ENCODE measurements around the gene DLL3.

The DLL3 gene

DNA sequence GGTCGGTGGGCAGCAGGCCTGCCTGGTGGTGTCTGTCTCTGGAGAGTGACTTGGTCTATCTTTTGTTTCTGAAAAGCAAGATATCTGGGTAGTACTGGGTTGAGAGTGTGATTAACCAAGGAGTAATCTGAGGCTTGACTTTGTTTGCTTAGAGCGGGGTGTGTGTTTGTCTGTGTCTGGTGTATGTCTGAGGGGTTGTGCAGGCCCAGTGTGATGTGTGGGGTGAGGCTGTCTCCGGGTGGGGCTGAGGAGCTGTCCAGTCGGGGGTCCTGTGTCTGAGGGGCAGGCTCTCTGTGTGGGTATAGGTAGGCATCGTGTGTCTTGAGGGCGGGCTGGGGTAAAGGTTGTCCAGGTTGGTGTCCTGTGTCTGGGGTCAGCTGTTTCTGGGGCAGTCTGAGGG lies 29.2 kb upstream of the DLL3 start:
- no peak overlapping the region for H3K4me3 ChIP-seq (replicated peaks in 1 of 2; ENCODE audit: low read depth in 2 of 2, low read length in 2 of 2)
- TF ChIP-seq, protein P1, sequence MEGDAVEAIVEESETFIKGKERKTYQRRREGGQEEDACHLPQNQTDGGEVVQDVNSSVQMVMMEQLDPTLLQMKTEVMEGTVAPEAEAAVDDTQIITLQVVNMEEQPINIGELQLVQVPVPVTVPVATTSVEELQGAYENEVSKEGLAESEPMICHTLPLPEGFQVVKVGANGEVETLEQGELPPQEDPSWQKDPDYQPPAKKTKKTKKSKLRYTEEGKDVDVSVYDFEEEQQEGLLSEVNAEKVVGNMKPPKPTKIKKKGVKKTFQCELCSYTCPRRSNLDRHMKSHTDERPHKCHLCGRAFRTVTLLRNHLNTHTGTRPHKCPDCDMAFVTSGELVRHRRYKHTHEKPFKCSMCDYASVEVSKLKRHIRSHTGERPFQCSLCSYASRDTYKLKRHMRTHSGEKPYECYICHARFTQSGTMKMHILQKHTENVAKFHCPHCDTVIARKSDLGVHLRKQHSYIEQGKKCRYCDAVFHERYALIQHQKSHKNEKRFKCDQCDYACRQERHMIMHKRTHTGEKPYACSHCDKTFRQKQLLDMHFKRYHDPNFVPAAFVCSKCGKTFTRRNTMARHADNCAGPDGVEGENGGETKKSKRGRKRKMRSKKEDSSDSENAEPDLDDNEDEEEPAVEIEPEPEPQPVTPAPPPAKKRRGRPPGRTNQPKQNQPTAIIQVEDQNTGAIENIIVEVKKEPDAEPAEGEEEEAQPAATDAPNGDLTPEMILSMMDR (IDR thresholded peaks at IDR 0.05; ENCODE audit: low read depth, low read length), result no peak
- DNase-seq (ENCODE audit: low read depth in 2 of 2), result no peak

DNA sequence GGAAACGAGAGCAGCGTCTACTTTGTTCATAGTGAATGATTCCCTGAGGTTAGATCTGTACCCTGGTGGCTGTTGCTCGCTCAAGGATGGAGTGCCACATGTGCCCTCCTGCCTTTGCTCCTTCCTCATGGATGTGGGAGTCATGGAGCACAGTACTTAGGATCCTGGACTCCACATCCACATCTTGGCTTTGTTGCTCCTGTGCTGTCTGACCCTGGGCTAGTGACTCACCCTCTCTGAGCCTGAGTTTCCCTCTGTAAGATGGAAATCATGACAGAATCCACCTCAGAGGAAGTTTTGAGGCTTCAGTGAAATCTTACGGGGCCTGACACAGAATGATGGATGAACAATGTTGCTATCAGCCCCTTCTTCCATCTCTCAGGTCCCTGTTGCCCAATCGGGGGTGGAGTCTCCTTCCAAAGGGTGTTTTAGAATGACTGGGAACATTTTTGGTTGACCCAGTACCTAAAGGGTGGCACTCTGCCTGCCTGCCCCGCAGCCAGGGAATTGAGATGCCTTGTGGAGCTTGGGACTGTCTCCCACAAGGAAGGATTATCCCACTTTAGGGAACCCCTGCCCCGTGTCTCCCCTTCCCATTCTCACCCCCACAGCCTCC lies 27.9 kb upstream of the DLL3 start:
- peak in 1 of 2 donors; percentile 11 for DNase-seq (ENCODE audit: low read depth in 2 of 2)
- TF ChIP-seq, protein P1 (IDR thresholded peaks at IDR 0.05; ENCODE audit: low read depth, low read length), result no peak
- H3K4me3 ChIP-seq (replicated peaks in 1 of 2; ENCODE audit: low read depth in 2 of 2, low read length in 2 of 2), result no peak overlapping the region

DNA sequence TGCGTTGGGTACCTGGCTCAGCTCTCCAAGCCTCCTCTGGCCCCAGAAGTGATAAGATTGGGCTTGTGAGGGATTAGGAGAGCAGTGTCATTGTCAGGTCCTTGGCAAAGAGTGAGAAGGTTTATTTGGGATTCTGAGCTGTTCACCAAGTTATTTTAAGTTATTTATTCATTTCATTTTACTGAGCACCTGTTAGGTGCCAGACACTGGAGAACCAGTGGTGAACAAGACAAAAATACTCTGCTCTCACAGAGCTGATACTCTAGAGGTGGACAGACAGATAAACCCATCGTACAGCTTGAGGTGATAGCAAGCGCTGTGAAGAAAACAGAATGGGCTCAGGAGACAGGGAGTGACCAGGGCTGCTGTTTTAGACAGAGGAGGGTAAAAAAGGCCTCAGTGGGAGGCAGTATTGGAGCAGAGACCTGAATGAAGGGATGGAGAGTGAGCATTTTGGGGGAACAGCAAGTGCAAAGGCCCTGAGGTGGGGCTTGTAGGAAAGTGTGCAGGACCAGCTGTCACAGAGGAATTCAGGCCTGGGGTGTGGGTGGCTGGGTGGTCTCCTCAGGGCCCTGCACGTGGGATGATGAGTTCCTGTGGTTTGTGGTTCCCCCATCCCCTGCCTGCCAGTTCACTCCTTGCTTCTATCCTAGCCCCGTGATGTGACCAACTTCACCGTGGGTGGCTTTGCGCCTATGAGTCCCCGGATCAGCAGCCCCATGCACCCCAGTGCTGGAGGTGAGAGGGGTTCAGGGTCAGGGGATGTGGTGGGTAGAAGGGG lies 26.8 kb upstream of the DLL3 start:
- DNase-seq (ENCODE audit: low read depth in 2 of 2), result no peak
- TF ChIP-seq, protein P1 (IDR thresholded peaks at IDR 0.05; ENCODE audit: low read depth, low read length), result no peak
- no peak overlapping the region for H3K4me3 ChIP-seq (replicated peaks in 1 of 2; ENCODE audit: low read depth in 2 of 2, low read length in 2 of 2)

DNA sequence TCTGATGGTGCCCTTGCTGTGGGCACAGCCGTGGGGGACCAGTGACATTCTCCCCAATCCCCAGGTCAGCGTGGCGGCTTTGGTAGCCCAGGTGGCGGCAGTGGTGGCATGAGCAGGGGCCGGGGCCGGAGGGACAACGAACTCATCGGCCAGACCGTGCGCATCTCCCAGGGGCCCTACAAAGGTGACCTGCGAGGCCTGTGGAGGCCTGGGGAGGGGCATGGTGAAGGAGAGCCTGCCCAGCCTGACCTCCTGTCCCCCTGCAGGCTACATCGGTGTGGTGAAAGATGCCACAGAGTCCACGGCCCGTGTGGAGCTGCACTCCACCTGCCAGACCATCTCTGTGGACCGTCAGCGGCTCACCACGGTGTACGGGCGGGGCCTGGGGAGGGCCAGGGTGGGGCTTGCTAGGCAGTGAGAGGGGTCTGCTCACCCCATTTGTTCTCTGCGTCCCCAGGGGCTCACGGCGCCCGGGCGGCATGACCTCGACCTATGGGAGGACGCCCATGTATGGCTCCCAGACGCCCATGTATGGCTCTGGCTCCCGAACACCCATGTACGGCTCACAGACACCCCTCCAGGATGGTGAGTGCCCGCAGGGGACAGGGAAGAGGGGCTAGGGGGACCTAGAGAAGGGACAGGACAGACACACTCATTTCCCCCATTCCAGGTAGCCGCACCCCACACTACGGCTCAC lies 25.9 kb upstream of the DLL3 start:
- no peak for DNase-seq (ENCODE audit: low read depth in 2 of 2)
- H3K4me3 ChIP-seq (replicated peaks in 1 of 2; ENCODE audit: low read depth in 2 of 2, low read length in 2 of 2), result no peak overlapping the region

DNA sequence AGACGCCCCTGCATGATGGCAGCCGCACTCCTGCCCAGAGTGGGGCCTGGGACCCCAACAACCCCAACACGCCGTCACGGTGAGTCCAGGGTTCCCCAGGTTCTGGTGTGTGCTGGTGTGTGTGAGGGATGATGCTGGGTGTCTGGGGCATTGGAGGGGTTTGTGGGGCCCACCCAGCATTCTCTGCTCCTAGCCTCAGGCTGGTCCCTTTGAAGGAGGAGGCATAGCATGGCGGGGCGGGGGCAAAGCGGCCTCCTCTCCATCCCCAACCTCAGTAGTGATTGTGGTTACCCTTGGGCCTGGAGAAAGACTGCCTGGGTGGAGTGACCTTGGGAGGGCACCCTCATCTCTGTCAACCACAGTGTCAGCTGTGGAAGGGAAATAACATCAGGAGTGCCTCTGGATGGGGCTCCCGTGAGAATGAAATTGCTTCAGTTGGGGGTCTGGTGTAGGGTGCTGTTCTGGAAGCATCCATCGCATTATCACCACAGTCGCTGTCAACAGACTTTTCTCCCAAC lies 25.2 kb upstream of the DLL3 start:
- H3K4me3 ChIP-seq (replicated peaks in 1 of 2; ENCODE audit: low read depth in 2 of 2, low read length in 2 of 2), result no peak overlapping the region
- no peak for DNase-seq (ENCODE audit: low read depth in 2 of 2)
- TF ChIP-seq, protein P1 (IDR thresholded peaks at IDR 0.05; ENCODE audit: low read depth, low read length), result no peak

More for the DNA sequence above, 25.9 kb upstream of the DLL3 start:
- TF ChIP-seq, protein P1 (IDR thresholded peaks at IDR 0.05; ENCODE audit: low read depth, low read length), result no peak

DNA sequence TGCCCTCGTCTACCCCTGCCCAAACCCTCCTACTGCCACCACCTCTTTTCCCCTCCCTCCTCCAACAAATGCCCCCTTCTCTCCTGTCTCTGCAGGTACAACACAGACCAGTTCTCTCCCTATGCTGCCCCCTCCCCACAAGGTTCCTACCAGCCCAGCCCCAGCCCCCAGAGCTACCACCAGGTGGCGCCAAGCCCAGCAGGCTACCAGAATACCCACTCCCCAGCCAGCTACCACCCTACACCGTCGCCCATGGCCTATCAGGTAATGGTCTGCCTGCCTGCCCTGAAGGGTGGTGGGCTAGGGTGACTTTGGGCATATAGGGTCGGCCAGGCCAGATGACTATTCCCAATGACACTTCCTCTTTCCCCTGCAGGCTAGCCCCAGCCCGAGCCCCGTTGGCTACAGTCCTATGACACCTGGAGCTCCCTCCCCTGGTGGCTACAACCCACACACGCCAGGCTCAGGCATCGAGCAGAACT lies 24.6 kb upstream of the DLL3 start:
- TF ChIP-seq, protein P1 (IDR thresholded peaks at IDR 0.05; ENCODE audit: low read depth, low read length), result peak; percentile 87
- peak; percentile 31 to 47 for DNase-seq (ENCODE audit: low read depth in 2 of 2)

More for the DNA sequence above, 24.6 kb upstream of the DLL3 start:
- no peak overlapping the region for H3K4me3 ChIP-seq (replicated peaks in 1 of 2; ENCODE audit: low read depth in 2 of 2, low read length in 2 of 2)

Measured in cardiac fibroblast (primary cell).